Spleen (tissue), 11 donors: Measurements from ENCODE around the gene PWP1. TPM values are rescaled to one million over a fixed set of nuclear protein-coding genes. Genes with fewer than 3 reads are reported as not detected.

Experiments
- DNase-seq: peaks from one replicate; pipeline ENCODE4 v3.0.0-alpha.2; 2020
- H3K27ac ChIP-seq, 8 donors: fragments of 200-600 bp; sonication (generic) in 7 of 8; 1 replicate in 4 of 8; 2 replicates in 4 of 8; pipeline versions ENCODE4 v1.5.0 to v1.8.0; 2016 to 2021; ENCODE audit warnings: inconsistent platforms in 4 of 8, mild to moderate bottlenecking in 4 of 8, moderate library complexity in 1 of 8
- H3K27me3 ChIP-seq, 7 donors: fragments of 200-600 bp; sonication (generic) in 6 of 7; replicated peaks in 1 of 7; 1 replicate in 4 of 7; 2 replicates in 3 of 7; pipeline versions ENCODE4 v1.5.0 to v1.8.0; 2016 to 2021; ENCODE audit warnings: inconsistent platforms in 3 of 7, mild to moderate bottlenecking in 1 of 7
- H3K36me3 ChIP-seq, 6 donors: fragments of 200-600 bp; sonication (generic) in 5 of 6; 1 replicate in 4 of 6; 2 replicates in 2 of 6; pipeline versions ENCODE4 v1.5.0 to v1.8.0; 2016 to 2021; ENCODE audit warnings: inconsistent platforms in 2 of 6
- H3K4me1 ChIP-seq, 6 donors: fragments of 200-600 bp; sonication (generic) in 5 of 6; 1 replicate in 3 of 6; 2 replicates in 3 of 6; pipeline versions ENCODE4 v1.5.0 to v1.8.0; 2016 to 2021; ENCODE audit warnings: inconsistent platforms in 3 of 6
- H3K4me3 ChIP-seq, 8 donors: fragments of 200-600 bp; sonication (generic) in 7 of 8; 1 replicate in 4 of 8; 2 replicates in 4 of 8; pipeline versions ENCODE4 v1.5.0 to v1.8.0; 2016 to 2021; ENCODE audit warnings: inconsistent platforms in 4 of 8, mild to moderate bottlenecking in 4 of 8, moderate library complexity in 2 of 8
- H3K9me3 ChIP-seq, 8 donors: fragments of 200-600 bp; sonication (generic) in 7 of 8; 1 replicate in 4 of 8; 2 replicates in 4 of 8; pipeline versions ENCODE4 v1.5.0 to v1.8.0; 2016 to 2021; ENCODE audit warnings: inconsistent platforms in 4 of 8
- CTCF ChIP-seq, 11 experiments: fragments of 200-600 bp in 7 of 11; fragments of 450-650 bp in 4 of 11; sonication (generic) in 4 of 11; IDR thresholded peaks in 8 of 11; conservative IDR thresholded peaks in 3 of 11; 1 replicate in 7 of 11; 2 replicates in 4 of 11; pipeline versions ENCODE4 v1.4.0 to v1.8.0; 2016 to 2021; ENCODE audit warnings: antibody characterized with exemption in 11 of 11, inconsistent platforms in 4 of 11, mild to moderate bottlenecking in 1 of 11
- POLR2A ChIP-seq, 3 donors: fragments of 450-650 bp; IDR thresholded peaks; one replicate each; pipeline ENCODE4 v1.5.1; 2017; ENCODE audit warnings: antibody characterized with exemption in 3 of 3, mild to moderate bottlenecking in 1 of 3
- POLR2AphosphoS5 ChIP-seq, 3 donors: sonication (generic); formaldehyde crosslinking; IDR thresholded peaks; one replicate each; pipeline ENCODE4 v1.5.1; 2017; ENCODE audit warnings: antibody characterized with exemption in 3 of 3
- WGBS, 5 donors: extraction: QIAGEN DNeasy Blood & Tissue Kit in 3 of 5; methylation state at CpG; one replicate each; pipeline versions ENCODE4 v1.1.5 to v1.1.7; 2013 to 2018; 5-methylcytosine and 5-hydroxymethylcytosine counted together
- intact Hi-C: fragments of 100-400 bp; cut with DNase I; formaldehyde crosslinking; loops from one replicate; pipeline ENCODE4 v1.15.0; 2023; ENCODE audit warnings: low total_unique reads
- polyA plus RNA-seq, 3 donors: library from polyadenylated mRNA; stranded (reverse); fragments of 200-250 nt; gene quantifications; one replicate each; pipeline ENCODE4 v1.2.1, GENCODE V29; 2013
- total RNA-seq, 7 donors: library from RNA; depleted of rRNA in 3 of 7; stranded (reverse); fragments of >200 nt in 3 of 7; fragmentation: NEBNext Ultra II Directional in 4 of 7; extraction: Animal tissue kit (Norgen Biotek cat#: 25700) in 4 of 7; gene quantifications; one replicate each; pipeline versions ENCODE4 v1.1.0 to v1.2.1, GENCODE V29; 2016 to 2021
- donor health status: healthy with polysubstance abuse.
- donor health status: DM: no; HTN: no; CAD: no; lungs with moderate emphysema.
- donor health status: DM: no; HTN: no; CAD: no.
- donor health status: Bipolar disorder and iron deficiency.
- donor health status: healthy.
- donor health status: DM: no; HTN: no; CAD: no.
- donor health status: DM: yes; HTN: yes; CAD: no.

The PWP1 gene
- total and polyA plus RNA-seq, 10 donors = 24.5 to 78.5 (median 28.2) TPM

GRCh38 chr12:107656302-107656701, 29.3 kb upstream of the PWP1 start:
- Histone ChIP-seq H3K36me3 (no peaks in the 10 kb centered on the region), H3K27me3 (no peaks in the 10 kb centered on the region), H3K9me3 (no peaks in the 10 kb centered on the region), H3K4me3 (no peak overlapping the region), H3K27ac (no peak overlapping the region), H3K4me1 (no peaks in the 10 kb centered on the region)
- TF ChIP-seq POLR2AphosphoS5 (IDR thresholded peaks at IDR 0.05) (no peak), POLR2A (IDR thresholded peaks at IDR 0.05) (no peak), CTCF (IDR thresholded peaks at IDR 0.05 in 8 of 11, conservative IDR thresholded peaks at IDR 0.05 in 3 of 11) (no peak)
- DNase-seq = no peak
- intact Hi-C loops = no loop called here

GRCh38 chr12:107657133-107657532, 28.5 kb upstream of the PWP1 start:
- no peak overlapping the region for H3K27ac ChIP-seq
- H3K9me3 ChIP-seq = no peaks in the 10 kb centered on the region
- H3K4me1 ChIP-seq = peaks cover 0 to under 1% (median 0%) of the 10 kb centered on the region in 6 donors
- no peak for DNase-seq
- no peaks in the 10 kb centered on the region for H3K36me3 ChIP-seq
- TF ChIP-seq POLR2A (IDR thresholded peaks at IDR 0.05) = no peak
- no peak for TF ChIP-seq CTCF (IDR thresholded peaks at IDR 0.05 in 8 of 11, conservative IDR thresholded peaks at IDR 0.05 in 3 of 11)
- intact Hi-C loops = no loop called here
- no peak overlapping the region for H3K4me3 ChIP-seq
- WGBS, 5 donors = 93 to 98% (median 94%) methylated on average over 4 of the region's 4 CpGs
- H3K27me3 ChIP-seq = no peaks in the 10 kb centered on the region

- intact Hi-C loops = no loop called here
- Histone ChIP-seq H3K9me3 (no peaks in the 10 kb centered on the region), H3K27me3 (no peaks in the 10 kb centered on the region), H3K4me3 (no peak overlapping the region), H3K4me1 (peaks cover 0 to 6% (median 0%) of the 10 kb centered on the region in 6 donors), H3K36me3 (no peaks in the 10 kb centered on the region), H3K27ac (no peak overlapping the region)
- 84 to 96% (median 90%) methylated on average over 9 of the region's 9 CpGs for WGBS, 5 donors
- DNase-seq = no peak
- TF ChIP-seq POLR2A (IDR thresholded peaks at IDR 0.05) (no peak), POLR2AphosphoS5 (IDR thresholded peaks at IDR 0.05) (no peak), CTCF (IDR thresholded peaks at IDR 0.05 in 8 of 11, conservative IDR thresholded peaks at IDR 0.05 in 3 of 11) (no peak)
Observed at GRCh38 chr12:107657621-107658020, 28.0 kb upstream of the PWP1 start.

- no peak overlapping the region for H3K27ac ChIP-seq
- WGBS, 5 donors = 51 to 82% (median 61%) methylated on average over 6 to 8 of the region's 8 CpGs
- no peaks in the 10 kb centered on the region for H3K9me3 ChIP-seq
- DNase-seq = no peak
- TF ChIP-seq POLR2A (IDR thresholded peaks at IDR 0.05) (no peak), CTCF (IDR thresholded peaks at IDR 0.05 in 8 of 11, conservative IDR thresholded peaks at IDR 0.05 in 3 of 11) (no peak), POLR2AphosphoS5 (IDR thresholded peaks at IDR 0.05) (no peak)
- intact Hi-C loops = no loop called here
- no peaks in the 10 kb centered on the region for H3K36me3 ChIP-seq
- no peak overlapping the region for H3K4me3 ChIP-seq
- H3K4me1 ChIP-seq = peaks cover 0 to 10% (median 0%) of the 10 kb centered on the region in 6 donors
- H3K27me3 ChIP-seq = peaks cover 0 to 14% (median 0%) of the 10 kb centered on the region in 7 donors
Observed at GRCh38 chr12:107660235-107660634, 25.4 kb upstream of the PWP1 start.
